GM18858 (cell line): ENCODE data around the gene ADGRF3.
A peak's percentile ranks its signal among the peaks of the same experiment; 100 is the strongest.
"Not testable (repeated sequence)": the region's sequence is repeated elsewhere in the genome, so short reads cannot be mapped to it uniquely, and the experiment has no call there.

ENCODE experiments used
- ATAC-seq: cut with Tn5 transposase; IDR thresholded peaks from one replicate; pipeline ENCODE4 v1.9.1; 2021; ENCODE audit not compliant: unreplicated experiment

The ADGRF3 gene

GRCh38 chr2:26351375-26352090 lies 4.9 kb upstream of the ADGRF3 start:
- no peak for ATAC-seq

DNA sequence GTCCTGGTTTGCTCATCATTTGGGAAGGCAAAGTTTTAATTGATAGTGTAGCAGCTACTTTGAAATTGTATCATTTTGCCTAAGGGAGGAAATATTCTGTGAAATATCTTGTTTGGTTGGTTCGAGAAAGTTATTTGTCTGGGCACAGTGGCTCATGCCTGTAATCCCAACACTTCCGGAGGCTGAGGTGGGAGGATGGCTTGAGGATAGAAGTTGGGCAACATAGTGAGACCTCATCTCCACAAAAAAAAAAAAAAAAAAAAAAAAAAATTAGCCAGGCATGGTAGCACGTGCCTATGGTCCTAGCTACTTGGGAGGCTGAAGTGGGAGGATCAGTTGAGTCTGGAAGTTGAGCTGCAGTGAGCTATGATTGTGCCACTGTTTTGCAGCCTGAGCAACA lies 3.1 kb upstream of the ADGRF3 start:
- ATAC-seq: no peak

DNA sequence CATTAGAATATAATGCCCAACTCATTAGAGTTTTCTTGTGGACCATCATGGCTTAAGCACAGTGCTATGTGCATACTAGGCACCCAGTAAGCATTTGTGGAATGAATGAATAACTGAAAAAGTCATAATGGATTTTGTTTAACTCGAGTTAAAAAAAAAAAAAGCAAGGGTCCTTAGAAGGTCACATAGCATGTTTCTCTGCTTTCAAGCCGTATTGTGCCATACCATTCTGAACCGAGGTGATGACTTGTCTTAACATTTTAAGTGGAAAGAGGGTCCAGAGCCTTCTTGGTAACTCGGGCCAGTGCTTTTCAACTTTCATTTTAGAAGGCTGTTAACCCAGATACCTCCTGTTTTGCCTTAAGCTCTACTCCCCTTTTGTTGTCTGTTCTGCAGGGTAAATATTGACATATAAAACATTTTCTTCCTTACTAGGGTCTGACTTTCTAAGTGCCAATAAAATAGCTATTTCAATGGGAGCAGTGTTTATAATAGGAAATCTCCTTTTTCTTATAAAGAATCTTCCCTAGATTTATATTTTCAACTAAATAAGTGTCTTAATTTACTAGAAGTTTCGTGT lies 787 bp upstream of the ADGRF3 start:
- ATAC-seq: no peak

- ATAC-seq: peak; percentile 89
Observed at GRCh38 chr2:26345545-26346453, 790 bp downstream of the ADGRF3 start, which contains the start of gene SELENOI. TSS of gene SELENOI (plus strand) at chr2:26346143. CDS start at chr2:26346233, 90 bp downstream.

DNA sequence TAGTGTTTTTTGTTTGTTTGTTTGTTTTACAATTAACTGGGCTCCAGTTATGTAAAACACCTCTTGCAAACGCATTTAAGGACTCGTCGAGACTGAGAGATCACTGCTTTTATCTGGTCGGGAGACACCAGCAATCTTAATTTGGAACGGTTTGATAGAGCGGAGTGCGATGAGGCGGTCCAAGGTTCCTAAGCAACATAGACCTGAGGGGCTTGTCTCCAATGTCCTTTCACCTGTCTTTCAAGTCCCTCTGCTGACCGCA lies 1.4 kb downstream of the ADGRF3 start:
- peak; percentile 1 for ATAC-seq

- ATAC-seq: no peak
Observed at GRCh38 chr2:26344581-26345282, 1.9 kb downstream of the ADGRF3 start.

GRCh38 chr2:26340831-26341230 lies 5.8 kb downstream of the ADGRF3 start:
- ATAC-seq: no peak

GRCh38 chr2:26337298-26337697 lies 9.3 kb downstream of the ADGRF3 start:
- ATAC-seq: no peak

GRCh38 chr2:26336719-26337118 lies 9.9 kb downstream of the ADGRF3 start:
- ATAC-seq: no peak

GRCh38 chr2:26335231-26335630 lies 11.4 kb downstream of the ADGRF3 start:
- ATAC-seq: no peak

GRCh38 chr2:26333293-26333692 lies 13.3 kb downstream of the ADGRF3 start:
- ATAC-seq: no peak

DNA sequence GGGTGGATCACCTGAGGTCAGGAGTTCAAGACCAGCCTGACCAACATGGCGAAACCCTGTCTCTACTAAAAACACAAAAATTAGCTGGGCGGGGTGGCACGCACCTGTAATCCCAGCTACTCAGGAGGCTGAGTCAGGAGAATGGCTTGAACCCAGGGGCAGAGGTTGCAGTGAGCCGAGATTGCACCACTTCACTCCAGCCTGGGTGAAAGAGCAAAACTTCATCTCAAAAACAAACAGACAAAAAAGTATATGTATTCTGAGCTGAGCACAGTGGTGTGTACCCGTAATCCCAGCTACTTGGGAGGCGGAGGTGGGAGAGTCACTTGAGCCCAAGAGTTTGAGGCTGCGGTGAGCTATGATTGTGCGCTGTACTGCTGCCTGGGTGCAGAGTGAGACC lies 15.3 kb downstream of the ADGRF3 start:
- ATAC-seq: not testable (repeated sequence)

DNA sequence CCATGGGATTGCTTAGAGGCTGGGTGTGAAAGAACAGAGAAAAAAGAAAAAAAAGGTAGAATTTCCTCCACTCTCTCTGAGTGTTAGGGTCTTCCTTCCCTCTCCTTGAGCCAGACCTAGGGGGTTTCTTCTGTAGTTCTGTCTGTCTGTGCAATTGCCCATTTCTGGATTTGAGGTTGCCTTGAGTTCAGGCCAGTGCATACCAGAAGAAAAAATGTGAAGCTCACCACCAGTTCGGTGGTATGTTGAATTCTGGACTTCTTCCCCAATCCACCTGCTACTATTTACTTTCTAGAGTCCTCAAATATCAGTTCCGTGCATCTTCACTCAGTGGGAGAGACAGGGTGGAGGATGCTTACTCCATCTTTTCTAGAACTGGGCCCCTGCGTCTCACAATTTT lies 16.0 kb downstream of the ADGRF3 start:
- no peak for ATAC-seq

GRCh38 chr2:26330114-26330549 lies 16.5 kb downstream of the ADGRF3 start:
- peak; percentile 87 for ATAC-seq

DNA sequence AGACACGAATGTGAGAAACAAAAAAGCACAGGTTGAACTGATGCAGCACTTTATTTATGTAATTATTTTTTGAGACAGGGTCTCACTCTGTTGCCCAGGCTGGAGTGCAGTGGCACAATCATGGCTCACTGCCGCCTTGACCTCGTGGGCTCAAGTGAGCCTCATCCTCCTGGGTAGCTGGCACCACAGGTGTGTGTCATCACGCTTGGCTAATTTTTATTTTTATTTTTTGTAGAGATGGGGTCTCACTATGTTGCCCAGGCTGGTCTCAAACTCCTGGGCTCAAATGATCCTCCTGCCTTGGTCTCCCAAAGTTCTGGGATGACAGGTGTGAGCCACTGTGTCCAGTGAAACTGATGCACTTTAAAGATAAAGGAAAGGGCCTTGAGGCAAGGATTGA lies 17.5 kb downstream of the ADGRF3 start:
- not testable (repeated sequence) for ATAC-seq

GRCh38 chr2:26327291-26328272 lies 19.0 kb downstream of the ADGRF3 start:
- no peak for ATAC-seq

- ATAC-seq: no peak
Observed at GRCh38 chr2:26326514-26326913, 20.1 kb downstream of the ADGRF3 start.

- no peak for ATAC-seq
Observed at GRCh38 chr2:26325851-26326250, 20.7 kb downstream of the ADGRF3 start.

DNA sequence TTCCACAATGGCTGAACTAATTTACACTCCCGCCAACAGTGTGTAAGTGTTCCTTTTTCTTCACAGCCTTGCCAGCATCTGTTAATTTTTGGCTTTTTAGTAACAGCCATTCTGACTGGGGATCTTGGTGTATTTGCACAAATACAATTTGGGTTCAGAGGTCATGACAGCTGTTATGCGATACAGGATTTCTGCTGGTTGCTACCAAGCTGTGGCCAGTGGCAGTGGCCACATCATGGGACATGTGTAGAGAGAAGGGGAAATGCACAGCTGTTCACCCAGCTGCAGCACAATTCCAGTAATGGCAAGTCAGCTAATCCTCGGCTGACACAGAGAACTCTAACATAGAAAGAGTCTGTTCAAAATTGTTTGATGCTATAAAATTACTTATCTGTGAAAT lies 21.7 kb downstream of the ADGRF3 start:
- no peak for ATAC-seq

DNA sequence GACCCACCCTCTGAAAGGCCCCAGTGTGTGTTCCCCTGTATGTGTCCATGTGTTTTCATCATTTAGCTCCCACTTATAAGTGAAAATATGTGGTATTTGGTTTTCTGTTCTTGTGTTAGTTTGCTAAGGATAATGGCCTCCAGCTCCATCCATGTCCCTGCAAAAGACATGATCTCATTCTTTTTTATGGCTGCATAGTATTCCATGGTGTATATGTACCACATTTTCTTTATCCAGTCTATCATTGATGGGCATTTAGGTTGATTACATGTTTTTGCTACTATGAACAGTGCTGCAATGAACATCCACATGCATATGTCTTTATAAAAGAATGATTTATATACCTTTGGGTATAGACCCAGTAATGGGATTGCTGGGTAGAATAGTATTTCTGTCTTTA lies 22.1 kb downstream of the ADGRF3 start:
- not testable (repeated sequence) for ATAC-seq
